ENCODE measurements around the gene SLC7A6.

SLC7A6 gene

GRCh38 chr16:68299571-68300453 is 35.5 kb downstream of the SLC7A6 start:
- no peak for TF ChIP-seq CTCF (conservative IDR thresholded peaks at IDR 0.05; ENCODE audit: low read length)
- no peak for DNase-seq (ENCODE audit: low read depth)

GRCh38 chr16:68300734-68301459 is 36.6 kb downstream of the SLC7A6 start:
- H3K4me3 ChIP-seq (ENCODE audit: low read length) = no peak overlapping the region
- no peak for TF ChIP-seq CTCF (conservative IDR thresholded peaks at IDR 0.05; ENCODE audit: low read length)
- peak; percentile 28 for DNase-seq (ENCODE audit: low read depth)

More at GRCh38 chr16:68299571-68300453, 35.5 kb downstream of the SLC7A6 start:
- H3K4me3 ChIP-seq (ENCODE audit: low read length) = no peak overlapping the region

DNA sequence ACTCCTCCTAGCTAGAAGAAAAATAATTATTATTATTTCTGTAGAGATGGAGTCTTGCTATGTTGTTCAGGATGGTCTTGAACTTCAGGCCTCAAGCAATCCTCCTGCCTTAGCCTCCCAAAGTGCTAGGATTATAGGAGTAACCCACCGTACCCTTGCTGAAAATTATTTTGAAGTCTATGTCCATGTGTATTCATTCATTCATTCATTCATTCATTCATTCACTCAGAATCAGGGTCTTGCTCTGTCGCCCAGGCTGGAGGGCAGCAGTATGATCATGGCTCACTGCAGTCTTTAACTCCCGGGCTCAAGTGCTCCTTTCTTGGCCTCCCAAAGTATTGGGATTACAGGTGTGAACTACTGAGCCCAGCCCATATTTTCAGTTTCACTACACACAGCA is 42.3 kb downstream of the SLC7A6 start:
- H3K4me3 ChIP-seq (ENCODE audit: low read length) = no peak overlapping the region
- DNase-seq (ENCODE audit: low read depth) = no peak
- TF ChIP-seq CTCF (conservative IDR thresholded peaks at IDR 0.05; ENCODE audit: low read length) = no peak

DNA sequence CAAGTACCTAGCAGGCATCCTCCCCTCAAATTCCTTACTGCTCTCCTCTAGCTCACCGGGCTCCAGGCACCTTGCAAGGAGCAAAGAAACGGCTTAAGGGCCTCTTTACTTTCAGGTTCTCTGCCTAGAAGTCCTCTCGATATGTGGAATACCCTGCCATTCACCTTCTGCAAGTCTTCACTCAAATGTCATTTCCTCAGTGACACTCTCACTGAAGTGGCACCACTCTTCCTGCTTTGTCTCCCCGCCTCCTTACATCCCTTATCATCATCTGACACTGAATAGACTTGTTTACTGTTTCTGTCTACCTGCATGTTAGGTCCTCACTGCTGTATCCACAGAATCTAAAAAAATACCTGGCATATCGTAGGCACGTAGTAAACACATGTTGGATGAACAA is 45.5 kb downstream of the SLC7A6 start:
- TF ChIP-seq CTCF (conservative IDR thresholded peaks at IDR 0.05; ENCODE audit: low read length) = no peak
- no peak for DNase-seq (ENCODE audit: low read depth)
- peak overlapping the region; percentile 99 for H3K4me3 ChIP-seq (ENCODE audit: low read length)

GRCh38 chr16:68310437-68310773 is 46.1 kb downstream of the SLC7A6 start:
- H3K4me3 ChIP-seq (ENCODE audit: low read length) = peak overlapping the region; percentile 99
- DNase-seq (ENCODE audit: low read depth) = peak; percentile 11
- no peak for TF ChIP-seq CTCF (conservative IDR thresholded peaks at IDR 0.05; ENCODE audit: low read length)

GRCh38 chr16:68310774-68311511 is 46.6 kb downstream of the SLC7A6 start, which contains the start of the genes PRMT7 and SLC7A6OS:
TSS of gene PRMT7 (plus strand) at chr16:68311019. CDS start at chr16:68315980, 4,961 bp downstream.
TSS of gene SLC7A6OS (minus strand) at chr16:68310946. CDS start at chr16:68310926, 20 bp downstream.
- peak within 1 kb of the TSS; percentile 99 for H3K4me3 ChIP-seq (ENCODE audit: low read length)
- peak; percentile 16; the same call in 1 of the 2 replicates for TF ChIP-seq CTCF (conservative IDR thresholded peaks at IDR 0.05; ENCODE audit: low read length)
- DNase-seq (ENCODE audit: low read depth) = peak; percentile 84
